ENCODE data around the gene RBFOX2.

GRCh38 chr22:35799150-35799549 lies 229.5 kb downstream of the RBFOX2 start:
- TF ChIP-seq CTCF (IDR thresholded peaks at IDR 0.05) (no peak), EZH2 (IDR thresholded peaks at IDR 0.05; ENCODE audit: borderline replicate concordance, insufficient read depth, low read depth, low read length, poor library complexity, severe bottlenecking) (no peak)

Measured in B cell (primary cell).